H1 (cell line): ENCODE results near the gene GALNT17.
"Not testable (repeated sequence)": the region's sequence is repeated elsewhere in the genome, so short reads cannot be mapped to it uniquely, and the experiment has no call there.

Source experiments
- BRCA1 ChIP-seq: IDR thresholded peaks from 2 replicates; pipeline ENCODE4 v1.6.1; 2012; ENCODE audit warnings: low read depth, low read length, improper control_type of control experiment
- CTCF ChIP-seq, 3 experiments: IDR thresholded peaks; 1 replicate in 2 of 3; 2 replicates in 1 of 3; pipeline versions ENCODE4 v1.5.1 to v1.6.1; 2011; ENCODE audit warnings: low read length in 3 of 3, mild to moderate bottlenecking in 3 of 3, inconsistent platforms in 2 of 3, low read depth in 1 of 3, moderate library complexity in 1 of 3; ENCODE audit not compliant: insufficient read depth in 1 of 3; ENCODE audit errors: control extremely low read depth in 1 of 3
- EP300 ChIP-seq, 2 experiments: IDR thresholded peaks; 1 replicate in 1 of 2; 2 replicates in 1 of 2; pipeline ENCODE4 v1.6.1; 2011 to 2012; ENCODE audit warnings: low read depth in 2 of 2, low read length in 2 of 2, mild to moderate bottlenecking in 2 of 2, borderline replicate concordance in 1 of 2, inconsistent platforms in 1 of 2, moderate library complexity in 1 of 2
- EZH2 ChIP-seq: fragments of 200-600 bp; sonication (generic); IDR thresholded peaks from 2 replicates; pipeline ENCODE4 v1.7.1; 2012; ENCODE audit warnings: low read depth, mild to moderate bottlenecking, moderate library complexity, low read length, inconsistent platforms; ENCODE audit not compliant: severe bottlenecking
- FOSL1 ChIP-seq: IDR thresholded peaks from 2 replicates; pipeline ENCODE4 v1.6.1; 2011; ENCODE audit warnings: mild to moderate bottlenecking, low read depth, low read length, moderate library complexity; ENCODE audit not compliant: insufficient read depth
- HDAC2 ChIP-seq, 2 experiments: fragments of 300-600 bp in 1 of 2; sonication (generic) in 1 of 2; IDR thresholded peaks; 2 replicates each; pipeline ENCODE4 v1.6.1; 2011 to 2012; ENCODE audit warnings: low read depth in 2 of 2, low read length in 2 of 2, mild to moderate bottlenecking in 2 of 2, moderate library complexity in 2 of 2, borderline replicate concordance in 1 of 2, inconsistent platforms in 1 of 2
- NRF1 ChIP-seq: IDR thresholded peaks from 2 replicates; pipeline ENCODE4 v1.6.1; 2011; ENCODE audit warnings: mild to moderate bottlenecking, low read depth, low read length, improper control_type of control experiment
- USF2 ChIP-seq: IDR thresholded peaks from 2 replicates; pipeline ENCODE4 v1.6.1; 2011; ENCODE audit warnings: low read length, improper control_type of control experiment

GRCh38 chr7:71643031-71643430, 511.1 kb downstream of the GALNT17 start:
- TF ChIP-seq FOSL1; CTCF (IDR thresholded peaks at IDR 0.05; ENCODE audit: control extremely low read depth in 1 of 3, insufficient read depth in 1 of 3, low read depth in 1 of 3, low read length in 3 of 3); BRCA1; HDAC2 (IDR thresholded peaks at IDR 0.05; ENCODE audit: borderline replicate concordance in 1 of 2, low read depth in 2 of 2, low read length in 2 of 2); NRF1; EZH2; USF2; EP300 (IDR thresholded peaks at IDR 0.05; ENCODE audit: borderline replicate concordance in 1 of 2, low read depth in 2 of 2, low read length in 2 of 2): not testable (repeated sequence)
